GM12864 (cell line): ENCODE data around the gene CDK14.

Source experiments
- DNase-seq: peaks from one replicate; pipeline ENCODE4 v3.0.0-alpha.2; 2011; ENCODE audit warnings: low read depth
- H3K4me3 ChIP-seq: 2 replicates; pipeline ENCODE4 v1.5.1; 2011; ENCODE audit warnings: mild to moderate bottlenecking, low read depth, low read length, control low read depth
- TF ChIP-seq, protein P1 (sequence below): IDR thresholded peaks from 2 replicates; pipeline ENCODE4 v1.5.1; 2011; ENCODE audit warnings: low read depth, mild to moderate bottlenecking, moderate library complexity, low read length, control low read depth, inconsistent platforms; ENCODE audit errors: missing control alignments

The CDK14 gene

DNA sequence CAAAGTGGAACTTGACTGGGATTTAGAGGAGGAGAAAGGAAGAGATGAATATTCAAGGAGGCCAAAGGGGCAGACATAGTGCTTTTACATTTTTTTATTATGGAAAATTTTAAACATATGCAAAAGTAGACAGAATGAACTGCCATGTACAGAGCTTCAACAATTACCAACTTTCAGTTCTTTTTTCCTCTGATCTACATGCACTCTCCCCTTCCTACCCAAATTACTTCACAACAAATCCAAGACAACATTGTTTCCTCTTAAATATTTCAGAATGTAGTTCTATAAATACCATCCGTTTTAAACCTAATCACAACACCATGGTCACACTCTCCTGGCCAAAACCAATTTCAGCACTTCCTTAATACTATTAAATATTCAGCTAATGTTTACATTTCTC lies 584.6 kb downstream of the CDK14 start:
- TF ChIP-seq, protein P1, sequence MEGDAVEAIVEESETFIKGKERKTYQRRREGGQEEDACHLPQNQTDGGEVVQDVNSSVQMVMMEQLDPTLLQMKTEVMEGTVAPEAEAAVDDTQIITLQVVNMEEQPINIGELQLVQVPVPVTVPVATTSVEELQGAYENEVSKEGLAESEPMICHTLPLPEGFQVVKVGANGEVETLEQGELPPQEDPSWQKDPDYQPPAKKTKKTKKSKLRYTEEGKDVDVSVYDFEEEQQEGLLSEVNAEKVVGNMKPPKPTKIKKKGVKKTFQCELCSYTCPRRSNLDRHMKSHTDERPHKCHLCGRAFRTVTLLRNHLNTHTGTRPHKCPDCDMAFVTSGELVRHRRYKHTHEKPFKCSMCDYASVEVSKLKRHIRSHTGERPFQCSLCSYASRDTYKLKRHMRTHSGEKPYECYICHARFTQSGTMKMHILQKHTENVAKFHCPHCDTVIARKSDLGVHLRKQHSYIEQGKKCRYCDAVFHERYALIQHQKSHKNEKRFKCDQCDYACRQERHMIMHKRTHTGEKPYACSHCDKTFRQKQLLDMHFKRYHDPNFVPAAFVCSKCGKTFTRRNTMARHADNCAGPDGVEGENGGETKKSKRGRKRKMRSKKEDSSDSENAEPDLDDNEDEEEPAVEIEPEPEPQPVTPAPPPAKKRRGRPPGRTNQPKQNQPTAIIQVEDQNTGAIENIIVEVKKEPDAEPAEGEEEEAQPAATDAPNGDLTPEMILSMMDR, result no peak
- no peak for DNase-seq
- H3K4me3 ChIP-seq, result no peak overlapping the region

DNA sequence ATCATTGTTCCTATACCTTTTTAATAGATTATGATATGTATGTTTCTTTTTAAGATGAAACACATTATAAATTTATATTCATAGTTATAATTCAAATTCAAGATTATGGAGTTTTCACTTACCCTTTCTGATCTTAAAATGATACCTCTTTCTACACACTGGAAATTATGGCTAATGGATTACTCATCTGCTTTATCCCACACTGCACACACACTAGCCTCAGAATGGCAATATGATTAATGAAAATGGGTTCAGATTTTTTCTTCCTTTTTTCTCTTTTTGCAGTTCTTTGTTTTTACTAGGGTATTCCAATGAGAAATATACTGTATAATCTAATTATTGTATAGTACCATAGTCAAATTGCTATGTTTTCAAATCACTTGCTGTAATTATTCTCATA lies 585.8 kb downstream of the CDK14 start:
- no peak overlapping the region for H3K4me3 ChIP-seq
- TF ChIP-seq, protein P1, result no peak
- no peak for DNase-seq

DNA sequence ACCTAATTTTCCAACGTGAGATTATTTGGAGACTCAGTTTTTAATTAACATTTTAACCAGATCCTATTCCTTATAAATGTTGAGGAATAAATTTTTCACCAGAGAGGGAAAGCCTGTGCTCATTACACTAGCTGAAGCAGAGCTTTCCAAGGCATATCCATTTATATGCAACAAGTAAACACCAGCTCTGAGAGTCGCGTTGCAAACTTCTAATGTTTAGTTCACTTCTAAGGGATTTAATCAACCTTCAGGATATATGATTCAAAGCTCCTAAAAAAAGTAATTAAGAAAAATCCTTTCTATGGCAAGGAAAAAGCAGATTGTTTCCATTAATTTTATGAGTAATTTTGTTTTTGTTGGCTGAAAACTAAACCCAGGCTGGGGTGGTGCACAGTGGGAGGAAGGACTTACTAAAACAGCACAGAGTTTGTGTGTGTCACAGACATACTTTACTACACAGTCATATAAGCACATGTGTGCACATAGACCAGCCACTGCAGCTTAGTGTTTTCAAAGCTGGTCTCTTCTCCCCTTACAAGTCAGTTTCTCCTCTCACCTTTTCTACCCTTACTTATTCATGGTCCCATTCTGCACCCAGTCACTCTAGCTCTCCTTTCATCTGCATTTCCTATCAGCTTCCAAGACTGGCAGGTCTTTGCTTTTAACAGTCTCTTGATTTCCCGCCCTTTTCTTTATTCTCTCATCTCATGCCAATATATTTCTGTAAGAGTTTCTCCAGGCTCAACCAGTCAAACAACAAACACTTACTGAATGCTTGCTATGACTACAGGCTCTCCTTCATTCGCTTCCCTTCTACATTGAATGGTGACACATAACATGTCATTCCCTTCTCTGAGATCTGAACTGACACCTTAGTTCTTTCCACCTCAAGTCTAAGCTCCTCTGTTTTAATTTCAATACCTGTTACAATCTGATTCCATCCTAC lies 587.0 kb downstream of the CDK14 start:
- no peak for DNase-seq
- no peak overlapping the region for H3K4me3 ChIP-seq
- TF ChIP-seq, protein P1, result no peak

DNA sequence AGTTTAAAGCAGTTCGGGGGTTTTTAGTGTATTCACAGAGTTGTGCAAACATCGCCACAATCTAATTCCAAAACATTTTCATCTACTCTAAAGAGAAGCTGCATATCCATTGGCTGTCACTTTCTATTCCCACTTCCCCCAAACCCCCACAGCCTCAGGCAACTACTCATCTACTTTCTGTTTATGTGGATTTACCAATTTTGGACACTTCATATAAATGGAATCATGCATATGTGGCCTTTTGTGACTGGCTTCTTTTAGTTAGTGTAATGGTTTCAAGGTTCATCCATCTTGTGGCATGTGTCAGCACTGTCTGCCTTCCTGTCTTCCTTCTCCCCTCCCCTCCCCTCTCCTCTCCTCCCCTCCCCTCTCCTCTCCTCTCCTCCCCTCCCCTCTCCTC lies 589.6 kb downstream of the CDK14 start:
- H3K4me3 ChIP-seq, result no peak overlapping the region
- no peak for DNase-seq
- TF ChIP-seq, protein P1, result no peak

DNA sequence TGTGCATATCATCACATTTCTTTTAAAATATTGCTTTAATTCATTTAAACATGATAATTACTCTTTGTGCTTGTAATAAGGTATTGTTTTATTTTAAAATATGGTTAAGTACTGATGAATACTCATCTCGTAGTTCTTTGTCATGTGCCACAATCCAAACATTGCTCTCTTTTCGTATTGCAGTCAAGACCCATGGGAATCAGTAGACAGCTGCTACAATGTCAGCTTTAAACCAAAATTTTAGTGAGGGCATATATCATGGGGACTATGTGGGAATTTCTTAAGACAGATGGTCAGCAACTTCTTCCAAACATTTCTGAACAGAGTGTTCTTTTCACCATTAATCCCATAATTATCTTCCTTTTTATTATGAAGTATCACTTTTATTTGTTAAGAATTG lies 590.9 kb downstream of the CDK14 start:
- TF ChIP-seq, protein P1, result no peak
- DNase-seq, result no peak
- H3K4me3 ChIP-seq, result no peak overlapping the region

DNA sequence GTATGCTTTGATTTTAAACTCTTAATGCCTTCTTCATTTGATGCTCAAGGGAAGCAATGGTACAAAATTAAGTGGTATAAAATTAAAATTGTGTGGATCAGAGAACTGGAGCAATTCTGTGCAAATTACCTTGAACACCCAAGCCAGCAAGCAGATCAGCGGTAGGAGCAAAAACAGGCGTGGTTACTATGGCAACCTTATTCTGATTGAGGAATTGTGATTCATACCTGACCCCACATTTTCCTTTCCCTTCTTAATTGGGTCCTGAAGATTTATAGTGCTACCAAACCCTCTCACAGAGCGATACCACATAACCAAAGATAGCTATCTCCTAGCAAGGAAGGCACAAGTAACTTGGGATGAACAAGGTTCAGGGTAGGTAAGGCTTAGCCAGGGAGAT lies 595.6 kb downstream of the CDK14 start:
- DNase-seq, result no peak
- TF ChIP-seq, protein P1, result no peak
- H3K4me3 ChIP-seq, result no peak overlapping the region

DNA sequence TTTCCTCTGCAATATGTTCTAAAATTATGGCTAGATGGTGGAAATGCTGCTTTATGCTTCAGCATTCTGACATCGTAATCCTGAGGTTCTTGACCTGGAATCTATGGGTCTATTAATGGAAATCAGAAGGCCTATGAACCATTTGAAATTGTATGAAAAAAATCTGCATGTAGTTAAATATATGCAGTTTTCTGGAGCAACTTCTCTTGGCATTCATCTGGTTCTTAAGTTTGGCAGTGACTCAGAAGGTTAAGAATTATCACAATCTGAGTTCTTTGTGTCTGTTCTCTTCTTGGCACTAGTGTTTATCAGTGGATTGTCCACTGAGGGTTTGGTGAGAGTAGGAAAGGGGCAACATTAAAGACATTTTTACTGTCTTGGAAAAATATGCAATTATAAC lies 597.0 kb downstream of the CDK14 start:
- TF ChIP-seq, protein P1, result no peak
- no peak for DNase-seq
- H3K4me3 ChIP-seq, result no peak overlapping the region
